Fibroblast of mammary gland (primary cell): ENCODE measurements around the gene EFNB2.

Experiments used
- DNase-seq: peaks from one replicate; pipeline ENCODE4 v3.0.0-alpha.2; 2010; ENCODE audit warnings: low read depth
- H3K4me3 ChIP-seq: 2 replicates; pipeline ENCODE4 v1.5.1; 2011; ENCODE audit warnings: low read depth, mild to moderate bottlenecking, low read length, moderate library complexity; ENCODE audit not compliant: control insufficient read depth
- TF ChIP-seq, protein P1 (sequence below): conservative IDR thresholded peaks from 2 replicates; pipeline ENCODE4 v1.5.1; 2011; ENCODE audit warnings: low read depth, low read length, inconsistent platforms; ENCODE audit not compliant: control insufficient read depth, insufficient read depth

EFNB2 gene

DNA sequence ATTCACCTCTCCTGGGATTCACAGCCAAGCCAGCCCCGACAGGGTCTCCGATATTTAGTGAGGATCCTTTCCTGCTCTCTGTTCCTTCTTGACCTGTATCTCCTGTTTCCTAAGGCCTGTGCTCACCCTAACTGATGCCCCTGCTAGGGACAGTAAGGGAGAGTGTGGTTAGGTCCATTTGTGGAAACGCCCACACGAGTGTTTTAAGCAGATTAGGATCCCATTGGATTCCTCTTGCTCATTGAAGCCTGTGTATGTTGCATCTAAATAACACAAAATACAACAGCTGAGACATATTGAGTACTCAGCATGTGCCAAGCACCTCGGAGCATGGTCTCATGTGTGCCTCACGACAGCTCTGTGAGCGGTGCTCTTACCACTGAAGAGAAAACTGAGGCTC lies 64.9 kb downstream of the EFNB2 start:
- TF ChIP-seq, protein P1, sequence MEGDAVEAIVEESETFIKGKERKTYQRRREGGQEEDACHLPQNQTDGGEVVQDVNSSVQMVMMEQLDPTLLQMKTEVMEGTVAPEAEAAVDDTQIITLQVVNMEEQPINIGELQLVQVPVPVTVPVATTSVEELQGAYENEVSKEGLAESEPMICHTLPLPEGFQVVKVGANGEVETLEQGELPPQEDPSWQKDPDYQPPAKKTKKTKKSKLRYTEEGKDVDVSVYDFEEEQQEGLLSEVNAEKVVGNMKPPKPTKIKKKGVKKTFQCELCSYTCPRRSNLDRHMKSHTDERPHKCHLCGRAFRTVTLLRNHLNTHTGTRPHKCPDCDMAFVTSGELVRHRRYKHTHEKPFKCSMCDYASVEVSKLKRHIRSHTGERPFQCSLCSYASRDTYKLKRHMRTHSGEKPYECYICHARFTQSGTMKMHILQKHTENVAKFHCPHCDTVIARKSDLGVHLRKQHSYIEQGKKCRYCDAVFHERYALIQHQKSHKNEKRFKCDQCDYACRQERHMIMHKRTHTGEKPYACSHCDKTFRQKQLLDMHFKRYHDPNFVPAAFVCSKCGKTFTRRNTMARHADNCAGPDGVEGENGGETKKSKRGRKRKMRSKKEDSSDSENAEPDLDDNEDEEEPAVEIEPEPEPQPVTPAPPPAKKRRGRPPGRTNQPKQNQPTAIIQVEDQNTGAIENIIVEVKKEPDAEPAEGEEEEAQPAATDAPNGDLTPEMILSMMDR: no peak
- DNase-seq: no peak
- no peak overlapping the region for H3K4me3 ChIP-seq

DNA sequence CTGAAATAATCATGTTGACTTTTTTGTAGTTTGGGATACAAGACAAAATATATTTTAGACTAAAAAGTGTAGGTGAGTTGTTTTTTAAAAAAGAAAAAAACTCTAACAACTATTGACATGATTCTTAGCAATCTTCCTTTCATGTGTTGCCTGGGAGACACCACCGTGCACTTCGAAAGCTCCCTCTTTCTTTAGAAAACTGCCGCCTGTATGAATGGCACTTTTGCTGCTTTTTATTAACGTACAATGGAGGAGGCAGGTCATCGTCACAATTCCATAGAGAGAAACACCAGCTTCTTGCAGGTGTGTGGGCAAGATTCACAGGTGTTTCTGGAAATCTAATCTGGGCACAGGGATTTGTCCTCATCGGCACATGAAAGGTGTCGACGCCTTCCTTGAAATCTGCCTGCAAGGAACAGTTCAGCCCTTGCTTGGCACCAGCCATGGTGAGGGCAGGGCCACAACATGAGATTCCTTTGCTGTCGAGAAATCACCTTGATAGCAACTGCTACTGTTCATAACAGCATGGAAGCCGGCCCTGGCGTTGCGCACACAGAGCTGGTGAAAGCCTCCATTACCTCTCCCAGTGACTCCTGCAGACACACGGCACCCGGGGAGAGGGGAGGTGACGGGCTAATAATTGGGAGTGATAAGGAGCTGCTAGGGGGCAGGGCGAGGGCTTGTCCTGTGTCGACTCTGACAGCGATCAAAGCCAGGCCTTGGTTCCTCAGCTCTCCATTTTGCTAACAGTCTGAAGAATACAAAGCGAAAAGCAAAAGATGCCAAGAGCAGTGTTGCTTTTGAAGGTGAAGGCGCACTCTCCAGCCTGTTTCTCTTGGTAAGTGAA lies 66.5 kb downstream of the EFNB2 start:
- TF ChIP-seq, protein P1: no peak
- no peak for DNase-seq
- no peak overlapping the region for H3K4me3 ChIP-seq

DNA sequence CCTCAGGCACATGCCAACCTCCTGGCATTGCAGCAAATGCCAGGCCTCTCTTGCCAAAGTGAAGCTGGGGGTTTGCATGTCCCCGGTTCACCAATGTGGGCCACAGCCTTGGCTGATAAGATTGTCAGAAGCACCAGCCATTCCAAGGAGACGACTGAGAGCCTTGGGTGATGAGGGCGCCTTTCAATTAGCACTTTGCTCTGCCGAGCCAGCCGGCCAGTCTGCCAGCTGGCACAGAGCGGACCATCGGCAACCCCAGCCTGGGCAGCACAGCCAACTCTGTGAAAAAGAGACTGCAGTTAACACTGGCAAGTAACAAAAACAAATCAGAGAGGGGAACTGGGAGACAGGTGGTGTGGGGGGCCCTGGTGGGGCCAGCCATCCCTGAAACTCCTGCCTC lies 67.3 kb downstream of the EFNB2 start:
- H3K4me3 ChIP-seq: no peak overlapping the region
- TF ChIP-seq, protein P1: no peak
- no peak for DNase-seq

DNA sequence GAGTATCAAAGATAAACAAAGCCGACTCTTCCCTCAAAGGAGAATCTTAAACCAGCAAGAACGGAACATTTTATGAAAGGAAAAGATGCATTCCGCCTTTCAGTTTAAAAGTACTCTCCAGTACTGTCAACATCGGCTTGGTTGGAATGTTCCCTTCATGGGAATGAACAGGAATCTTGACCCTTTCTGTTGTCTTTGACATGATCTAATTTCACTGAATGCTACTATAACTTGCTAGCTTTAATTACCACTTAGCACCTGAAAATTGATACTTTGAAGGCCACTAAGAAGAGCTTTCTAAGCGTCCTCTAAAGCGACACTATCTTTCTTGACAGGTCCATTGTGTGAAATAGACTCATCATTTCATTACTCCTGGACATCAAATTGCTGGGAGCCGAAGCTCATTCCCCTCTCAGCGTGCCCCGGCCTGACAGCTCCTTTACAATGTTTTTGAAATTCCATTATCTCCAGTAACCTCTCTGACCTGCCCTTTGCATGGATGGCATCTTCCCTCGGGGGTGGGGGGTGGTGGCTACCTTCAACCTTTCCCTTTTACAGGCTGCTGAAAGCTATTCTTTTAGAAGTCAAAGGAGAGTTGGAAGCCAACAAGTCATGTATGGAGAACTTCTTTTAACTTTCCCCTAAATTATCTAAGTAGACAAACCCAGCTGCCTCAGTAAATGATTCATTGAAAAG lies 67.9 kb downstream of the EFNB2 start:
- DNase-seq: no peak
- H3K4me3 ChIP-seq: no peak overlapping the region
- TF ChIP-seq, protein P1: no peak

DNA sequence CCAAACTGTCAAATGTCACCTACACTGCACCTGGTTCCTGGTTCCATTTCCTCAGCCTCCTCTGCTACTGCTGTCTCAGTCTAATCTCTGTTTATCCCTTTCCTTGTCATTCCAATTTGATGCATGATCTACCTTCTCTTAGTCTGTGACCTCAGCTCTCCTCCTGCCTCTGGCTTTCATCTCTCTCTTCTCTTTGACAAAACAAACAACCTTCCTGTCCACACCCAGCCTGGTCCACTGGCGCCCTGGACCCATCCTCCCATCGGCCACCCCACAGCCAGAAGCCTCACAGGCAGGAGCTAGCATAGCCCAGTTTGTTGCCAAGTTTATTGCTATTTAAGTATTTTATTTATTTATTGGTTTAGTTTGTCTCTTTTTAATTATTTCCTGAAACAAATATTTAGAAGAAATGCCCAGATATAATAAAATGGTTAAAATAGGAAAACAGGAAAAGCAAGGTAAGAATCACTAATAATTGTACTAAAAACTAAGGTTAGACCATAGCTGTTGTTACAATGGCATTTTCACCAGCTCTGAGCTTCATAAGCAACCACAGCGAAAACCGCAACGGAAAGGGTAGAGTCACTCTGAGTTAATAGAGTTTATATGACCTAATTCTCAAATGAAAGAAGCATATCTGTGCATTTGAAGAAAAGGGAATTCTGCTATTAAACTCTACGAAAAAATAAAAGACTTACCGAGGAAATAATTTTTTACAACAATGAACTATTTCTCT lies 68.6 kb downstream of the EFNB2 start:
- H3K4me3 ChIP-seq: no peak overlapping the region
- DNase-seq: no peak
- TF ChIP-seq, protein P1: no peak

DNA sequence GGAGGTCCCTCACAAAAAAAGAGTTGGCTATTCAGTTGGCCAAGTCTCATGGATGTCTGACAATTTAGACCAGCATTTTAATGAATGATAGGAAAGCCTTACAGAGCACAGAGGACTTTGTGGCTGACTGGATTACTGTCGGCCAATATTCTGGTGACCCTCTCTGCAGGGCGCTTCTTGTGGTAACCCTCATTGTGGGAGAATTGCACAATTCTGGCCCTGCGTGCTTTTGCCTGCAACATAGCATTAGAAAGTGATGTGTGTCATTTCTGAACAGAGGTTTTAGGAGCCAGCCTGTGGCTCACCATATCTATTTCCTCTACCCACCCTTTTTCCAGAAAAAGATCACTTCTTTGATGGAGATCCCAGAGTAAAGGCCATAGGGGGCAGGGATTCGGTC lies 71.4 kb downstream of the EFNB2 start:
- no peak for DNase-seq
- no peak overlapping the region for H3K4me3 ChIP-seq
- TF ChIP-seq, protein P1: no peak
